SKM-1 treated with dmso at 0.1 percent for 144 hours (cell line): ENCODE results near the gene ABCA4.
A peak's percentile ranks its signal among the peaks of the same experiment; 100 is the strongest.

Experiments used
- DNase-seq: peaks from one replicate; lab custom pipeline; 2025; ENCODE audit not compliant: unreplicated experiment; lab: John Stamatoyannopoulos, UW

Gene ABCA4

GRCh38 chr1:94056171-94056570 lies 64.8 kb downstream of the ABCA4 start:
- no peak for DNase-seq

- no peak for DNase-seq
Observed at GRCh38 chr1:94055459-94056122, 65.4 kb downstream of the ABCA4 start.

GRCh38 chr1:94050675-94051074 lies 70.3 kb downstream of the ABCA4 start:
- no peak for DNase-seq

GRCh38 chr1:94050254-94050653 lies 70.7 kb downstream of the ABCA4 start:
- no peak for DNase-seq

GRCh38 chr1:94049791-94050190 lies 71.2 kb downstream of the ABCA4 start:
- DNase-seq: no peak

- DNase-seq: no peak
Observed at GRCh38 chr1:94048413-94049164, 72.4 kb downstream of the ABCA4 start.

- no peak for DNase-seq
Observed at GRCh38 chr1:94047949-94048348, 73.0 kb downstream of the ABCA4 start.

- peak; percentile 41 for DNase-seq
Observed at GRCh38 chr1:94045465-94046056, 75.4 kb downstream of the ABCA4 start.

- no peak for DNase-seq
Observed at GRCh38 chr1:94044891-94045290, 76.1 kb downstream of the ABCA4 start.

GRCh38 chr1:94044290-94044790 lies 76.6 kb downstream of the ABCA4 start:
- DNase-seq: no peak

GRCh38 chr1:94043738-94044289 lies 77.1 kb downstream of the ABCA4 start:
- no peak for DNase-seq

- no peak for DNase-seq
Observed at GRCh38 chr1:94042388-94042787, 78.6 kb downstream of the ABCA4 start.

GRCh38 chr1:94039871-94040569 lies 80.9 kb downstream of the ABCA4 start:
- no peak for DNase-seq

- peak; percentile 53 for DNase-seq
Observed at GRCh38 chr1:94039514-94039870, 81.5 kb downstream of the ABCA4 start.

GRCh38 chr1:94038511-94038910 lies 82.4 kb downstream of the ABCA4 start:
- DNase-seq: no peak

GRCh38 chr1:94037392-94038229 lies 83.3 kb downstream of the ABCA4 start:
- no peak for DNase-seq

GRCh38 chr1:94036730-94037129 lies 84.2 kb downstream of the ABCA4 start:
- no peak for DNase-seq

GRCh38 chr1:94033849-94034248 lies 87.1 kb downstream of the ABCA4 start:
- DNase-seq: no peak

- no peak for DNase-seq
Observed at GRCh38 chr1:94032637-94033036, 88.3 kb downstream of the ABCA4 start.

GRCh38 chr1:94031591-94031990 lies 89.4 kb downstream of the ABCA4 start:
- no peak for DNase-seq
